ELR (cell line): ENCODE data around the gene CLSTN3.

ENCODE experiments used
- DNase-seq: peaks from one replicate; pipeline ENCODE4 v3.0.0-alpha.2; 2015; ENCODE audit warnings: low read depth

CLSTN3 gene

GRCh38 chr12:7189398-7190267, 59.5 kb downstream of the CLSTN3 start, which contains the start of gene PEX5:
Gene PEX5 (plus strand): TSS chr12:7189686. CDS start chr12:7190378, 692 bp downstream.
- peak; percentile 96 for DNase-seq

GRCh38 chr12:7190268-7191055, 60.3 kb downstream of the CLSTN3 start:
- DNase-seq: peak; percentile 45

- DNase-seq: no peak
Observed at GRCh38 chr12:7193674-7194073, 63.5 kb downstream of the CLSTN3 start.

DNA sequence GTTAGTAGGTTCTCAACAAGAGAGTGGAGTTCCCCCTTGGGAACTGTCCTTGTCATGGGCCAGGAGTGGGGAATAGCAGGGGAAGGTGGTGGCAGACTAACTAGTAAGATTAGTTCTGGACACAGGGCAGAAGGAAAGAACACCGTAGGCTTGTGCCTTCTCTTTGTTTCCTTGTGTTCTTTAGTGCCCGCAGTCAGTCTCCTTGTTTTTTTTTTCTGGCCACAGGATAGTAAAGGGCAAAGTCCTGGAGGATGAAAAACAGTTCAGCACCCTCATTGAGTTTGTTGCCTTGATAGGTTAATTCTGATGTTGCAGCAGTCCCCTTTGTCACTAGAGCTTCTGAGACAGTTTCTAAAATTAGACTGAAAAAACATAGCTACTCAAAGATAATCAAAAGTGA, 67.7 kb downstream of the CLSTN3 start:
- DNase-seq: no peak

GRCh38 chr12:7203109-7203508, 72.9 kb downstream of the CLSTN3 start:
- no peak for DNase-seq

GRCh38 chr12:7205091-7205490, 74.9 kb downstream of the CLSTN3 start:
- no peak for DNase-seq

GRCh38 chr12:7206691-7207090, 76.5 kb downstream of the CLSTN3 start:
- DNase-seq: no peak

GRCh38 chr12:7207866-7208625, 77.9 kb downstream of the CLSTN3 start:
- DNase-seq: no peak
